Mucosa of descending colon (tissue), 3 donors: ENCODE measurements around the gene MPP2. TPM values are rescaled to one million over a fixed set of nuclear protein-coding genes. Genes with fewer than 3 reads are reported as not detected.

Experiments used
- ATAC-seq: fragments of 200-7000 bp; cut with Tn5 transposase; one replicate; pipeline ENCODE4 v1.9.1; 2020; ENCODE audit warnings: mild to moderate bottlenecking, moderate library complexity
- DNase-seq, 3 donors: peaks; one replicate each; pipeline ENCODE4 v3.0.0-alpha.2; 2020
- H3K36me3 ChIP-seq: fragments of 200-600 bp; one replicate; pipeline ENCODE4 v1.8.0; 2021; ENCODE audit warnings: low read depth, mild to moderate bottlenecking
- H3K4me1 ChIP-seq: fragments of 200-600 bp; one replicate; pipeline ENCODE4 v1.8.0; 2021; ENCODE audit warnings: low read depth, mild to moderate bottlenecking
- H3K4me3 ChIP-seq: fragments of 200-600 bp; one replicate; pipeline ENCODE4 v1.8.0; 2021; ENCODE audit warnings: mild to moderate bottlenecking
- H3K9me3 ChIP-seq: fragments of 200-600 bp; one replicate; pipeline ENCODE4 v1.8.0; 2021; ENCODE audit warnings: mild to moderate bottlenecking
- intact Hi-C, 2 donors: fragments of 100-400 bp; cut with DNase I in 1 of 2; cut with micrococcal nuclease in 1 of 2; formaldehyde crosslinking; loops; one replicate each; pipeline versions ENCODE4 v1.11.0 to v1.11.1; 2022; cut with DNase I, micrococcal nuclease
- total RNA-seq, 3 donors: library from RNA; stranded (reverse); fragmentation: NEBNext Ultra II Directional in 2 of 3; extraction: Animal tissue kit (Norgen Biotek cat#: 25700) in 2 of 3; gene quantifications; one replicate each; pipeline versions ENCODE4 v1.2.1 to v1.2.4, GENCODE V29; 2021 to 2023
- TF ChIP-seq, protein P1 (sequence below): fragments of 200-600 bp; IDR thresholded peaks from one replicate; pipeline ENCODE4 v1.8.0; 2022; ENCODE audit warnings: antibody characterized with exemption, mild to moderate bottlenecking
- donor health status: DM: no; HTN: no; CAD: no; lungs with moderate emphysema.
- donor health status: DM: no; HTN: no; CAD: no.
- donor health status: DM: no; HTN: yes; CAD: no.

MPP2 gene
- total RNA-seq, 3 donors from 2014 or later = 0.55 to 13.2 (median 1.1) TPM

DNA sequence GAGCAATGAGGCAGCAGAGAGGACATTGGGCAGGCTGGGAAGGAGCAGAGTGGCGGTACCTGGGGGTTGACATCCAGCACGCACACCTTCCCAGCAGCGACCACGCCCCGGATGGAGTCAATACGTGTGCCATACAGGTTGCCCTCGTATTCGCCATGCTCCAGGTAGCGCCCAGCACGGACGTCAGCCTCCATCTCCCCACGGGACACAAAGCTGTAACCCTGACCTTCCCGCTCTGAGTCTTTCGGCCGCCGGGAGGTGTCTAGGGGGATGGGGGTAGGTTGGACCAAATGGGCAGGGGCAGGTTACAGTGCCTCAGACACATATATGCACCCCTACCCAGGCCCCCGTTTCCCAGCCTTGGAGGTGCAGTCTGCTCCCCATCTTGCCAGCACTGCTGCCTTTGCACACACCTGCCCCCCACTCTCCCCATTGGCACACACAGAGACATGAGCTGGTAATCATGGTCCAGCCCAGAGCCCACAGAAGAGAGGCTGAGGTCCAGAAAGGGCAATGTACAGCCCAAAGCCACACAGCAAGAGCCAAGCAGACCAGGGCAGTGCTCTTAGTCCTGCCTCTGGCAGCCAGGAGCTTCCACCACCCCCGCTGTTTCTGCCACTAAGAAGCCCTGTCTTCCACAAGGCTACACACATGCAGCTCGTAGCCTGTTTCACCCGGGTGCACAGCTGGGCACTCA, 27.5 kb downstream of the MPP2 start:
- DNase-seq (no peak), ATAC-seq (no peak)
- Histone ChIP-seq H3K36me3 (no peaks in the 10 kb centered on the region), H3K4me3 (no peak overlapping the region), H3K4me1 (peaks cover 12% of the 10 kb centered on the region), H3K9me3 (no peaks in the 10 kb centered on the region)
- TF ChIP-seq, protein P1, sequence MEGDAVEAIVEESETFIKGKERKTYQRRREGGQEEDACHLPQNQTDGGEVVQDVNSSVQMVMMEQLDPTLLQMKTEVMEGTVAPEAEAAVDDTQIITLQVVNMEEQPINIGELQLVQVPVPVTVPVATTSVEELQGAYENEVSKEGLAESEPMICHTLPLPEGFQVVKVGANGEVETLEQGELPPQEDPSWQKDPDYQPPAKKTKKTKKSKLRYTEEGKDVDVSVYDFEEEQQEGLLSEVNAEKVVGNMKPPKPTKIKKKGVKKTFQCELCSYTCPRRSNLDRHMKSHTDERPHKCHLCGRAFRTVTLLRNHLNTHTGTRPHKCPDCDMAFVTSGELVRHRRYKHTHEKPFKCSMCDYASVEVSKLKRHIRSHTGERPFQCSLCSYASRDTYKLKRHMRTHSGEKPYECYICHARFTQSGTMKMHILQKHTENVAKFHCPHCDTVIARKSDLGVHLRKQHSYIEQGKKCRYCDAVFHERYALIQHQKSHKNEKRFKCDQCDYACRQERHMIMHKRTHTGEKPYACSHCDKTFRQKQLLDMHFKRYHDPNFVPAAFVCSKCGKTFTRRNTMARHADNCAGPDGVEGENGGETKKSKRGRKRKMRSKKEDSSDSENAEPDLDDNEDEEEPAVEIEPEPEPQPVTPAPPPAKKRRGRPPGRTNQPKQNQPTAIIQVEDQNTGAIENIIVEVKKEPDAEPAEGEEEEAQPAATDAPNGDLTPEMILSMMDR = no peak
- intact Hi-C loops = no loop called here

DNA sequence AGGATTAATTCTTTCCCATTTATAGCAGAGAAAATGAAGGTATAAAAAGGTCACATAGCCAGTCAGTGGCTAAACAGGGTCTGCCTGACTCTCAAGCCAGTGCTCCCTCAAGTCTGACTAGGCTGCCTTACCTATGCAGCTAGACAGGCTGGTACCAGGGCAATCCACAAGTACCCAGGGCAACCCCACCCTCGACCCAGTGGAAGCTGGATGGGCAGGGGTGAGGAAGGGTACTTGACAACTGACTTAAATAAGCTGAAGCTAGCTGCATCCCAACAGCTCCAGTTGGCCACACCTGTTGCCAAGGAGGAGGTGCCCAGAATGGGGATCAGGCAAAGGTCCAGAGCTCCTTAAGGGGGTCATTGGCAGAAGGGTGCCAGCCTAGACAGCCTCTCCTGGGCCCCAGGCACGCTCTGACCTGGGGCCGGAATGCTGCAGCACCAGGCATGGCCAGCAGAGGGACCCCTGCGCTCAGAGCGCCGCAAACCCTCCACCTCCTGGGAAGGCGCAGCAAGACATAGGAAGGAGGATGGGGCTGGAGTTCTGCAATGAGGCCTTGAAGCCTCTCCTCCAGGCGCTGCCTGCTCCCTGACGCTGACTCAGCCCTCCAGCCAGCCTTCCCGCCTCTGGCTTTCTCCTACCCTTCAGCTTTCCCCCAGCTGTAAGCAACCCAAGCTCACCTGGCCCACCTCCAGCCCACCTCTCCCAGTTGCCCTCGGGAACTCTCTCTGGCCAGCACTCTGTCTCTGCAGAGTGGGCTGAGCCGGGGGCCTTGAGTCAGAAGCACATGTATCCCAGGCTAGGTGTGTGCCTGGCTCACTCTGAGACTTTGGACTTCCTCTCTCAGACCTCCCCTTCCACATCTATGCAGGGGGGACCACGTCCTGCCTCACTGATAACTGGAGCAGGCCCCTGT, 28.8 kb downstream of the MPP2 start:
- DNase-seq (peak; percentile 68 to 88 (median 83)), ATAC-seq (peak; percentile 90)
- no peaks in the 10 kb centered on the region for H3K9me3 ChIP-seq
- no peaks in the 10 kb centered on the region for H3K36me3 ChIP-seq
- intact Hi-C loops = no loop called here
- H3K4me3 ChIP-seq = no peak overlapping the region
- TF ChIP-seq, protein P1 = peak; percentile 96
- H3K4me1 ChIP-seq = peaks cover 20% of the 10 kb centered on the region

DNA sequence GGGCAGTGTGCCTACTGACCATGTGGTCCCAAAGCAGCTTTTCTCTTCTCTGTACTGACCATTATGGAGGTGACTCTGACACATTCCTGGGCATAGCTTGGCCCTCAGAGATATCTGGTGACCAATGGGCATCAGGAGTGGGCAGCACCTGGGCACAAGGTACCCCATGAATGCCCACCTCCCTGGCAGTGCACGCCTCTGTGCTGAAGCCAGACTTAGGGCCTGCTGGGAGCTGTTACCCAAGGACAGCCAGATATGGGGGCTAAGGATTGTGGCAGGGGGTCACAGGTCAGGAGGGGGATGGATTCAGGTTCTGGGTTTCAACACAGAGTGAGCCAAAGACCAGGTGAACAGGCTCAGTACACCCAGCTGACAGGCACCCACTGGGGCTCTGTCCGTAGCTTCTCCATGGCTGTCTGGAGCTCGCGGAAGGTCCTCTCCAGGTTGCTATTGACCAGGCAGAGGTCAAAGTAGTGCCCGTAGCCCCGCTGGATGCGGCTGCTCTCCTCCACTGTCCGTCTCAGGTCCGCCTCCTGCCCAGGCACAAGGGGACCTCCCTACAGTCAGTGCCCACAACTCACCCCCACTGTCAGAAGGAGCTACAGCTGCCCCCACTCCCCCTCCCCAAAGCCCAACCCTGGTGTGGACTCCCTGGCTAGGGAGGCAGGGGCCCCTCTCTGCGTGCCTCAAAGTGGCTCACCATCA, 29.7 kb downstream of the MPP2 start:
- Histone ChIP-seq H3K9me3 (no peaks in the 10 kb centered on the region), H3K36me3 (no peaks in the 10 kb centered on the region), H3K4me3 (no peak overlapping the region), H3K4me1 (peaks cover 22% of the 10 kb centered on the region)
- TF ChIP-seq, protein P1 = no peak
- DNase-seq = no peak
- intact Hi-C loops = no loop called here
- ATAC-seq = no peak

DNA sequence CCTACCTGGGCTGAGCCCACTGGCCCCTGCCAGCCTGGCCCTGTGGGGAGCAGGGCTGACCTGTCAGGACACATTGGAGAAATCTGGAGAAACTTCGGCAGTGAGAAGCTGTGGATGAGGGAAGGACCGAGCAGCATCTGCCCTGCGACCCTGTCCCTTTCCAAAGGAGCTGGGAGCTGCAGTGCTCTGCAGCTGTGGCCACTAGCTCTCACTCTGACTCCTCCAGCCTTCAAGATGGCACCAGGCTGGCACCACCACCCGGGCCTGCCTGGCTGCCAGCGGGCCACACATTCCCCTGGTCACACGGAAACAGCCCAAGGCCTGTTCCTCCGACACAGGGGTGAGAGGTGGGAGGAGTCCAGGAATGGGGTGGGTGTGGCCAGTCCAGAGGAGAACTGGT, 30.3 kb downstream of the MPP2 start:
- Histone ChIP-seq H3K36me3 (no peaks in the 10 kb centered on the region), H3K4me1 (peaks cover 22% of the 10 kb centered on the region), H3K4me3 (no peak overlapping the region), H3K9me3 (no peaks in the 10 kb centered on the region)
- no peak for DNase-seq
- TF ChIP-seq, protein P1 = no peak
- no peak for ATAC-seq
- intact Hi-C loops = no loop called here

DNA sequence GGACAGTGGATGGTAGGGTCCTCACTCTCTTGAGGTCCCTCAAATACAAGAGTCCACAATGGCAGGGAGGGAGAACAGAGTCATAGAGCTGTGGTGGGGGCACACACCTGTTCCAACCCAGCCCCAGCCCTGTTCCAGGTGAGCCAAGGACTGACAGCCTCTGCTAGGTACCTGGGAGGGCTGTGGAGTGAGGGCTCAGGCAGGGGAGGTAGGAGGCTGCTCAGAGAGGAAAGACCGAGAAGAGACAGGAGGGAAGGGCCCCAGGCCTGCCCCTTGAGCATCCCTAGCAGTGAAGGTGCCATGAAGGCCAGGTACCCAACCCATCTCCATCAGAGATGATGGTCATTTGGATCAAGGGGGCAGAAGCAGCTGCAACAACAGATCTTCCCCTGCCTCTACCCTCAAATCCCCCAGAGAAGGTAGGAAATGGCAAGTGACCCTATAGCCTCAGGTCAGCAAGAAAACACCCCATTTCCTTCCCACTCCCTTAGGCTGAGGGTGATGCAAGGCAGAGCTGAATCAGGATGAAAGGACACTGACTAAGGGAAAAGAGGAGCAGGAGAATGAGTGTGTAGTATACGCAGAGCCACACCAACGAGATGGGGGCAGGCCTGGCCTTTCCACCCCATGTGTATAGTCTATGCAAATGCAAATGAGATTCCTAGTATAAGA, 31.7 kb downstream of the MPP2 start:
- TF ChIP-seq, protein P1 = no peak
- DNase-seq = no peak
- H3K4me3 ChIP-seq = no peak overlapping the region
- peaks cover 24% of the 10 kb centered on the region for H3K4me1 ChIP-seq
- no peaks in the 10 kb centered on the region for H3K36me3 ChIP-seq
- ATAC-seq = no peak
- intact Hi-C loops = no loop called here
- no peaks in the 10 kb centered on the region for H3K9me3 ChIP-seq
